ENCODE data around the gene MTURN.
A peak's percentile ranks its signal among the peaks of the same experiment; 100 is the strongest.

MTURN gene

GRCh38 chr7:30206942-30207341 is 72.2 kb downstream of the MTURN start:
- peak; percentile 56 for DNase-seq (ENCODE audit: low spot score)

- DNase-seq (ENCODE audit: low spot score) = no peak
These were observed 72.6 kb downstream of the MTURN start for GRCh38 chr7:30207376-30207775.

DNA sequence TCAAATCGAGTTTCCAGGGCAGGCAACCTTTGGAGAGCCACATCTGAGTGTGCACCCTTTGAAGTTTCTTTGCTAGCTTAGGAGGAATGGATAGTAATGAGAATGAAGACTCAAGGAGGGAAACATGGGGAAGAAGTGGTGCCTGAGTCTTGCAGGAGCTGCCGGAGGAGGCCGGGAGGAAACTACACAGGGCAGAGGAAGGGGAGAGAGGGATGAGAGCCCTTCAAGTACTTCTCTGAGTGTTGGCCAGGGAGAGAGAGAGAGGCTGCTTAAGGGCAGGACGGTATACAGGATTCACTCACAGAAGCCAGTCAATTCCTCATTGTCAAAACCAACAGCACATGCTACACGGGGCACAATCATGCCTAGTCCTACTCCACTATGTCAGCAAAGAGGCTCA is 75.2 kb downstream of the MTURN start:
- no peak for DNase-seq (ENCODE audit: low spot score)
